Neural progenitor cell (in vitro differentiated cells): ENCODE measurements around the gene TMEM107. TPM values are rescaled to one million over a fixed set of nuclear protein-coding genes. Genes with fewer than 3 reads are reported as not detected.

Experiments
- DNase-seq: peaks from one replicate; pipeline ENCODE4 v3.0.0-alpha.2; 2016; ENCODE audit warnings: low spot score
- H2AFZ ChIP-seq: fragments of 200-600 bp; sonication (generic); replicated peaks from 2 replicates; pipeline ENCODE4 v1.6.1; 2016; ENCODE audit warnings: antibody characterized with exemption
- H3F3A ChIP-seq: fragments of 200-600 bp; sonication (generic); 2 replicates; pipeline ENCODE4 v1.6.1; 2016; ENCODE audit warnings: antibody characterized with exemption, low read depth
- H3K27ac ChIP-seq: fragments of 200-600 bp; sonication (generic); 2 replicates; pipeline ENCODE4 v1.5.1; 2016; ENCODE audit warnings: mild to moderate bottlenecking
- H3K27me3 ChIP-seq: fragments of 200-600 bp; sonication (generic); 2 replicates; pipeline ENCODE4 v1.6.1; 2016; ENCODE audit warnings: mild to moderate bottlenecking, moderate library complexity
- H3K36me3 ChIP-seq: fragments of 200-600 bp; sonication (generic); 2 replicates; pipeline ENCODE4 v1.5.1; 2016
- H3K4me1 ChIP-seq: fragments of 200-600 bp; sonication (generic); 2 replicates; pipeline ENCODE4 v1.6.1; 2016; ENCODE audit warnings: mixed run types
- H3K4me2 ChIP-seq: fragments of 200-600 bp; sonication (generic); 2 replicates; pipeline ENCODE4 v1.6.1; 2016
- H3K4me3 ChIP-seq: fragments of 200-600 bp; sonication (generic); 2 replicates; pipeline ENCODE4 v1.5.1; 2016
- H3K79me2 ChIP-seq: fragments of 200-600 bp; sonication (generic); 2 replicates; pipeline ENCODE4 v1.6.1; 2016; ENCODE audit warnings: low read depth
- H3K9ac ChIP-seq: fragments of 200-600 bp; sonication (generic); 2 replicates; pipeline ENCODE4 v1.6.1; 2016
- H3K9me3 ChIP-seq: fragments of 200-600 bp; sonication (generic); 2 replicates; pipeline ENCODE4 v1.5.1; 2016; ENCODE audit warnings: low read depth
- H4K20me1 ChIP-seq: fragments of 200-600 bp; sonication (generic); 2 replicates; pipeline ENCODE4 v1.6.1; 2016; ENCODE audit warnings: low read depth
- H3K27ac Mint-ChIP-seq: 3 replicates; pipeline ENCODE4 v1.8.0; 2021; ENCODE audit warnings: mixed read lengths
- H3K27me3 Mint-ChIP-seq: 2 replicates; pipeline ENCODE4 v1.8.0; 2022; ENCODE audit warnings: low read depth, mild to moderate bottlenecking, inconsistent platforms, moderate library complexity, mixed read lengths; ENCODE audit not compliant: insufficient read depth
- H3K36me3 Mint-ChIP-seq: 3 replicates; pipeline ENCODE4 v1.8.0; 2021; ENCODE audit warnings: mixed read lengths
- H3K4me1 Mint-ChIP-seq: 3 replicates; pipeline ENCODE4 v1.8.0; 2021; ENCODE audit warnings: mixed read lengths
- H3K4me3 Mint-ChIP-seq: 3 replicates; pipeline ENCODE4 v1.8.0; 2021; ENCODE audit warnings: mild to moderate bottlenecking, moderate library complexity, mixed read lengths
- H3K9me3 Mint-ChIP-seq: 3 replicates; pipeline ENCODE4 v1.8.0; 2020; ENCODE audit warnings: mixed read lengths
- CTCF ChIP-seq: fragments of 200-600 bp; sonication (generic); IDR thresholded peaks from 2 replicates; pipeline ENCODE4 v1.5.1; 2017; ENCODE audit warnings: antibody characterized with exemption, mild to moderate bottlenecking
- EZH2 ChIP-seq: fragments of 200-600 bp; sonication (generic); IDR thresholded peaks from 2 replicates; pipeline ENCODE4 v1.6.1; 2017; ENCODE audit warnings: antibody characterized with exemption, mild to moderate bottlenecking, moderate library complexity
- EZH2phosphoT487 ChIP-seq: fragments of 200-600 bp; sonication (generic); IDR thresholded peaks from 2 replicates; pipeline ENCODE4 v1.6.1; 2017; ENCODE audit warnings: antibody characterized with exemption
- total RNA-seq: library from RNA; depleted of rRNA; stranded (reverse); fragments of >200 nt; gene quantifications from 2 replicates; pipeline ENCODE4 v1.2.3, GENCODE V29; 2015; ENCODE audit warnings: low replicate concordance

TMEM107 gene
- total RNA-seq, 1 donor from 2014 or later: 26.0 TPM

- H3K4me2 ChIP-seq: peak overlapping the region; percentile 92
- Mint-ChIP-seq H3K27ac (no peak overlapping the region), H3K9me3 (no peaks in the 10 kb centered on the region), H3K27me3 (peaks cover 15% of the 10 kb centered on the region), H3K4me1 (peaks cover 21% of the 10 kb centered on the region), H3K4me3 (no peak overlapping the region), H3K36me3 (peaks cover 9% of the 10 kb centered on the region)
- H3K9me3 ChIP-seq: no peaks in the 10 kb centered on the region
- H3K36me3 ChIP-seq: no peaks in the 10 kb centered on the region
- DNase-seq: no peak
- no peak overlapping the region for H3K27ac ChIP-seq
- H3K79me2 ChIP-seq: no peaks in the 10 kb centered on the region
- H3K4me3 ChIP-seq: peak overlapping the region; percentile 69
- H3K27me3 ChIP-seq: no peaks in the 10 kb centered on the region
- no peak overlapping the region for H2AFZ ChIP-seq
- peaks cover 35% of the 10 kb centered on the region for H3F3A ChIP-seq
- TF ChIP-seq EZH2 (no peak), EZH2phosphoT487 (no peak), CTCF (no peak)
- peaks cover 18% of the 10 kb centered on the region for H4K20me1 ChIP-seq
- peaks cover 14% of the 10 kb centered on the region for H3K4me1 ChIP-seq
- H3K9ac ChIP-seq: no peak overlapping the region
These were observed 25.7 kb downstream of the TMEM107 start for GRCh38 chr17:8150194-8151119.

- H3K4me3 Mint-ChIP-seq: peak overlapping the region; percentile 65
- no peak overlapping the region for H3K27ac Mint-ChIP-seq
- peaks cover 12% of the 10 kb centered on the region for H3K27me3 Mint-ChIP-seq
- Histone ChIP-seq H3K9me3 (no peaks in the 10 kb centered on the region), H3K4me3 (no peak overlapping the region), H3K4me1 (peaks cover 6% of the 10 kb centered on the region), H3K9ac (no peak overlapping the region), H3K4me2 (no peak overlapping the region), H3F3A (peaks cover 26% of the 10 kb centered on the region), H3K27me3 (no peaks in the 10 kb centered on the region), H4K20me1 (peaks cover 18% of the 10 kb centered on the region), H3K79me2 (no peaks in the 10 kb centered on the region), H3K27ac (no peak overlapping the region), H3K36me3 (no peaks in the 10 kb centered on the region), H2AFZ (no peak overlapping the region)
- no peak for DNase-seq
- H3K4me1 Mint-ChIP-seq: peaks cover 21% of the 10 kb centered on the region
- H3K9me3 Mint-ChIP-seq: no peaks in the 10 kb centered on the region
- H3K36me3 Mint-ChIP-seq: peaks cover 9% of the 10 kb centered on the region
- TF ChIP-seq EZH2: no peak
- TF ChIP-seq EZH2phosphoT487: no peak
- no peak for TF ChIP-seq CTCF
These were observed 26.6 kb downstream of the TMEM107 start for GRCh38 chr17:8149419-8150193.

- H3K27ac Mint-ChIP-seq: no peak overlapping the region
- DNase-seq: no peak
- H3K4me1 Mint-ChIP-seq: peaks cover 15% of the 10 kb centered on the region
- Histone ChIP-seq H3K27ac (no peak overlapping the region), H4K20me1 (peaks cover 18% of the 10 kb centered on the region), H3K9me3 (no peaks in the 10 kb centered on the region), H3K79me2 (no peaks in the 10 kb centered on the region), H2AFZ (no peak overlapping the region), H3K27me3 (no peaks in the 10 kb centered on the region), H3K4me1 (peaks cover 4% of the 10 kb centered on the region), H3K36me3 (no peaks in the 10 kb centered on the region), H3K4me3 (no peak overlapping the region), H3K9ac (no peak overlapping the region), H3K4me2 (no peak overlapping the region), H3F3A (peaks cover 16% of the 10 kb centered on the region)
- no peaks in the 10 kb centered on the region for H3K9me3 Mint-ChIP-seq
- TF ChIP-seq EZH2: no peak
- no peak for TF ChIP-seq EZH2phosphoT487
- no peak for TF ChIP-seq CTCF
- H3K4me3 Mint-ChIP-seq: peak overlapping the region; percentile 41
- H3K27me3 Mint-ChIP-seq: peaks cover 12% of the 10 kb centered on the region
- peaks cover 14% of the 10 kb centered on the region for H3K36me3 Mint-ChIP-seq
These were observed 27.6 kb downstream of the TMEM107 start for GRCh38 chr17:8148560-8148959.
